OCI-LY7 (cell line): Measurements from ENCODE around the gene ASAP3. TPM values are rescaled to one million over a fixed set of nuclear protein-coding genes. Genes with fewer than 3 reads are reported as not detected.

Experiments
- BruUV-seq: library from RNA; stranded (reverse); fragments of 400-500 nt; replicated peaks from 2 replicates; lab custom pipeline; 2021; lab: Mats Ljungman, UMichigan
- CTCF ChIA-PET: fragments of 300-600 bp; sonication (Branson Sonifier 250); formaldehyde crosslinking; loops from one replicate; lab custom pipeline; 2022; ENCODE audit warnings: antibody characterized with exemption; ENCODE audit not compliant: unreplicated experiment; lab: Charles Lee
- POLR2A ChIA-PET: fragments of 300-600 bp; sonication (Branson Sonifier 250); formaldehyde crosslinking; loops from one replicate; lab custom pipeline; 2022; ENCODE audit warnings: antibody characterized with exemption; lab: Charles Lee
- DNase-seq: peaks from one replicate; pipeline ENCODE4 v3.0.0-alpha.2; 2015; ENCODE audit warnings: low spot score
- H2AFZ ChIP-seq: fragments of 200-600 bp; sonication (generic), shearing (Covaris generic); 2 replicates; pipeline ENCODE4 v1.6.1; 2014; ENCODE audit warnings: mild to moderate bottlenecking, antibody characterized with exemption, low read length, moderate library complexity
- H3K27ac ChIP-seq: fragments of 200-600 bp; sonication (generic); 2 replicates; pipeline ENCODE4 v1.5.1; 2014; ENCODE audit warnings: mixed run types, low read depth, mild to moderate bottlenecking, moderate library complexity, low read length, inconsistent platforms; ENCODE audit not compliant: poor library complexity, severe bottlenecking
- H3K36me3 ChIP-seq: fragments of 200-600 bp; sonication (generic); 2 replicates; pipeline ENCODE4 v1.6.1; 2014; ENCODE audit warnings: mild to moderate bottlenecking, antibody characterized with exemption, low read length, moderate library complexity, mixed read lengths; ENCODE audit not compliant: insufficient read depth
- H3K4me1 ChIP-seq: fragments of 200-600 bp; sonication (generic); 2 replicates; pipeline ENCODE4 v1.5.1; 2014; ENCODE audit warnings: mild to moderate bottlenecking, low read length; ENCODE audit not compliant: insufficient read depth, poor library complexity, severe bottlenecking
- H3K4me2 ChIP-seq: fragments of 200-600 bp; sonication (generic); 2 replicates; pipeline ENCODE4 v1.6.1; 2014; ENCODE audit warnings: mild to moderate bottlenecking, low read length
- H3K4me3 ChIP-seq: fragments of 200-600 bp; sonication (generic); 2 replicates; pipeline ENCODE4 v1.5.1; 2014; ENCODE audit warnings: mild to moderate bottlenecking, low read depth, low read length; ENCODE audit not compliant: poor library complexity, severe bottlenecking
- H3K79me2 ChIP-seq: fragments of 200-600 bp; sonication (generic); 2 replicates; pipeline ENCODE4 v1.6.1; 2016; ENCODE audit warnings: low read depth, mild to moderate bottlenecking, low read length, moderate library complexity, mixed read lengths; ENCODE audit not compliant: insufficient read depth
- H3K9me2 ChIP-seq: fragments of 200-600 bp; sonication (generic); 2 replicates; pipeline ENCODE4 v1.6.1; 2016; ENCODE audit warnings: mild to moderate bottlenecking, low read length, mixed read lengths; ENCODE audit not compliant: insufficient read depth
- H3K9me3 ChIP-seq: fragments of 200-600 bp; sonication (generic); 2 replicates; pipeline ENCODE4 v1.6.1; 2014; ENCODE audit warnings: mild to moderate bottlenecking, mixed run types, low read length, mixed read lengths
- H4K20me1 ChIP-seq: fragments of 200-600 bp; sonication (generic); 2 replicates; pipeline ENCODE4 v1.6.1; 2014; ENCODE audit warnings: mild to moderate bottlenecking, antibody characterized with exemption, low read length, moderate library complexity, mixed read lengths; ENCODE audit not compliant: insufficient read depth
- EZH2phosphoT487 ChIP-seq: fragments of 200-600 bp; sonication (generic); IDR thresholded peaks from 2 replicates; pipeline ENCODE4 v1.6.1; 2018; ENCODE audit warnings: low read depth, borderline replicate concordance, mild to moderate bottlenecking, mixed run types, antibody characterized with exemption, low read length, moderate library complexity, mixed read lengths
- intact Hi-C: fragments of 100-400 bp; cut with micrococcal nuclease; formaldehyde crosslinking; loops from one replicate; pipeline ENCODE4 v1.10.0; 2022; ENCODE audit not compliant: unreplicated experiment
- total RNA-seq, 2 experiments: library from RNA; depleted of rRNA in 1 of 2; stranded (reverse); fragments of >200 nt in 1 of 2; shearing (Covaris generic) in 1 of 2; gene quantifications; 2 replicates each; pipeline ENCODE4 v1.2.3, GENCODE V29; 2014 to 2022
- TF ChIP-seq, protein P1 (sequence below): fragments of 200-600 bp; sonication (generic); conservative IDR thresholded peaks from 2 replicates; pipeline ENCODE4 v1.5.1; 2014; ENCODE audit warnings: mild to moderate bottlenecking, antibody characterized with exemption, low read length, moderate library complexity, mixed read lengths

The ASAP3 gene
- total RNA-seq, 2 experiments from 2014 or later, result 5.9 to 14.9 TPM

DNA sequence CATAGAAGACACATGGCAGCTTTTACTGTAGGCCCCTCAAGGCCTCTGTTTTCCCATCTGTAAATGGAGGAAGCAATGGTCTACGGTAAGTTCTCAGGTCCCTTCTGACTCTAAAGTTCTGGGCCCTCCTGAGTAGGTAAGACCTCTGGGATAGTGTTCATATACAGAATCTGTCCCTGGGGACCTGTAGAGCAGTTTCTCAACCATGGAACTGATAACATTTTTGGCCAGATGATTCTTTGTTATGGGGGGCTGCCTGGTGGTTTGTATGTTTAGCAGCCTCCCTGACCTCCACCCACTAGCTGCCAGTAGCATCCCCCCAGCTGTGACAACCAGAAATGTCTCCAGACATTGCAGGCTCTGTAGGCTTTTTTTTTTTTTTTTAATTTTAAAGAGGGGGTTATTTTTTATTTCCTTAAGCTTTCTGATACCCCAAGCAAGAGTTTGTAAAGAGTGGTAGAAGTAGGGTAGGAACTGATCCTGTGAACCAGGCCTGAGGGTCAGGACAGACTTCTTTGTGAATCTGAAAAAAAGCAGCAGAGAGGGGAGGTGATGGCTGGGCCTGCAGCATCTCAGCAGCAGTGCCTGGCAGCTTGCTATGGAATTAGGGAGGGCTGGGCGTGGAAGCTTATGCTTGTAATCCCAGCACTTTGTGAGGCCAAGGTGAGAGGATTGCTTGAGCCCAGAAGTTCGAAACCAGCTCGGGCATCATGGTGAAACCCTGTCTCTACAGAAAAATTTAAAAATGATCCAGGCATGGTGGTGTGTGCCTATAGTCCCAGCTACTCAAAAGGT is 39.2 kb downstream of the ASAP3 start:
- H3K79me2 ChIP-seq, result no peaks in the 10 kb centered on the region
- DNase-seq, result no peak
- no TSS peak for BruUV-seq
- TF ChIP-seq EZH2phosphoT487, result no peak
- TF ChIP-seq, protein P1, sequence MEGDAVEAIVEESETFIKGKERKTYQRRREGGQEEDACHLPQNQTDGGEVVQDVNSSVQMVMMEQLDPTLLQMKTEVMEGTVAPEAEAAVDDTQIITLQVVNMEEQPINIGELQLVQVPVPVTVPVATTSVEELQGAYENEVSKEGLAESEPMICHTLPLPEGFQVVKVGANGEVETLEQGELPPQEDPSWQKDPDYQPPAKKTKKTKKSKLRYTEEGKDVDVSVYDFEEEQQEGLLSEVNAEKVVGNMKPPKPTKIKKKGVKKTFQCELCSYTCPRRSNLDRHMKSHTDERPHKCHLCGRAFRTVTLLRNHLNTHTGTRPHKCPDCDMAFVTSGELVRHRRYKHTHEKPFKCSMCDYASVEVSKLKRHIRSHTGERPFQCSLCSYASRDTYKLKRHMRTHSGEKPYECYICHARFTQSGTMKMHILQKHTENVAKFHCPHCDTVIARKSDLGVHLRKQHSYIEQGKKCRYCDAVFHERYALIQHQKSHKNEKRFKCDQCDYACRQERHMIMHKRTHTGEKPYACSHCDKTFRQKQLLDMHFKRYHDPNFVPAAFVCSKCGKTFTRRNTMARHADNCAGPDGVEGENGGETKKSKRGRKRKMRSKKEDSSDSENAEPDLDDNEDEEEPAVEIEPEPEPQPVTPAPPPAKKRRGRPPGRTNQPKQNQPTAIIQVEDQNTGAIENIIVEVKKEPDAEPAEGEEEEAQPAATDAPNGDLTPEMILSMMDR, result no peak
- no peak overlapping the region for H3K4me3 ChIP-seq
- no peaks in the 10 kb centered on the region for H3K9me3 ChIP-seq
- H2AFZ ChIP-seq, result no peak overlapping the region
- no peaks in the 10 kb centered on the region for H3K9me2 ChIP-seq
- POLR2A ChIA-PET, result interaction anchor here (0.6 kb wide), 1 partner anchor 1697 kb away, joined by 3 read pairs; no protein-coding TSS in a partner anchor
- intact Hi-C loops, result no loop called here
- H3K4me1 ChIP-seq, result no peaks in the 10 kb centered on the region
- H3K36me3 ChIP-seq, result no peaks in the 10 kb centered on the region
- no peak overlapping the region for H3K4me2 ChIP-seq
- CTCF ChIA-PET, result no interaction called here
- no peak overlapping the region for H3K27ac ChIP-seq
- no peaks in the 10 kb centered on the region for H4K20me1 ChIP-seq

DNA sequence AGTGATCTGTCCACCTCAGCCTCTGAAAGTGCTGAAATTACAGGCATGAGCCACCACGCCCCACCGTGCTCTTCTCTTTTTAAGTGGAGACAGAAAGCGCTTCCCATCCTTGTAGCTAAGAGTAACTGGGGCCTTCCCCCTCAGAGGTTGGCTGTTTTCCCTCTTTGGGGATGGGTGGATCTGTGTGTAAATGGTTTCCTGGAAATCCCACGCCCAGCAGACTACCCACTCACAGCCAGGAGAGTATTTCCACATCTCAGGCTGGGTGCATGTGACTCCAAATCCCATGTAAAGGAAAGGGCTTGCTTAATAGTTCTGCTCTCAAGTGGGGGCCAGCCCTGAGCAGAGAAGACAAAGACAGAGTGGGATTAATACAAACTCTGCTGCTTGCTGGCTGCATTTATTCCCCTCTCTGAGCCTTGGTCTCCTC is 39.9 kb downstream of the ASAP3 start:
- ChIA-PET CTCF (no interaction called here), POLR2A (no interaction called here)
- no peak for DNase-seq
- Histone ChIP-seq H2AFZ (no peak overlapping the region), H3K9me3 (no peaks in the 10 kb centered on the region), H3K79me2 (no peaks in the 10 kb centered on the region), H3K4me2 (no peak overlapping the region), H4K20me1 (no peaks in the 10 kb centered on the region), H3K36me3 (no peaks in the 10 kb centered on the region), H3K9me2 (no peaks in the 10 kb centered on the region), H3K4me1 (no peaks in the 10 kb centered on the region), H3K27ac (no peak overlapping the region), H3K4me3 (no peak overlapping the region)
- intact Hi-C loops, result no loop called here
- TF ChIP-seq EZH2phosphoT487, result no peak
- TF ChIP-seq, protein P1, result no peak
- no TSS peak for BruUV-seq

DNA sequence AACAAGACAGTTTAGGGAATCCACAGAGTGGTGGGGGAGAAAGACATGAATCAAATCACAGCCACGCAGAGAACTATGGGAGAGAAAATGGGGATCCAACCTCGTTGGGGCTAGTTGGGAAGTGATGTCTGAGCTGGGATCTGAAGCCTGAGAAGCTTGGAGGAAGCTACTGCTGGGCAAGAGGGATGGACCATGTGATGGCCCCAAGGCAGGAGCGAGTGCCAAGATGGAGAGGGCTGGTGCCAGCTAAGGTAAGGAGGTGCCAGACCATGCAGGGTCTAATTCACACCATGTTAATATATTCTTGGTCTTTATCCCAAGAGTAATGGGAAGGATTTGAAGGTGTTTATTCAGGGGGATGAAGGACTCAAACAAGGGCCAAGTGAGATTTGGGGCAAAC is 41.2 kb downstream of the ASAP3 start:
- no peaks in the 10 kb centered on the region for H3K4me1 ChIP-seq
- no peak for DNase-seq
- POLR2A ChIA-PET, result no interaction called here
- no peak overlapping the region for H3K4me3 ChIP-seq
- H3K4me2 ChIP-seq, result no peak overlapping the region
- H3K9me3 ChIP-seq, result no peaks in the 10 kb centered on the region
- no peaks in the 10 kb centered on the region for H3K36me3 ChIP-seq
- H4K20me1 ChIP-seq, result no peaks in the 10 kb centered on the region
- H2AFZ ChIP-seq, result no peak overlapping the region
- intact Hi-C loops, result no loop called here
- H3K79me2 ChIP-seq, result no peaks in the 10 kb centered on the region
- CTCF ChIA-PET, result no interaction called here
- no TSS peak for BruUV-seq
- TF ChIP-seq, protein P1, result no peak
- no peak for TF ChIP-seq EZH2phosphoT487
- no peak overlapping the region for H3K27ac ChIP-seq
- no peaks in the 10 kb centered on the region for H3K9me2 ChIP-seq
